ENCODE results near the gene KLHDC7B.
A peak's percentile ranks its signal among the peaks of the same experiment; 100 is the strongest.

The KLHDC7B gene

DNA sequence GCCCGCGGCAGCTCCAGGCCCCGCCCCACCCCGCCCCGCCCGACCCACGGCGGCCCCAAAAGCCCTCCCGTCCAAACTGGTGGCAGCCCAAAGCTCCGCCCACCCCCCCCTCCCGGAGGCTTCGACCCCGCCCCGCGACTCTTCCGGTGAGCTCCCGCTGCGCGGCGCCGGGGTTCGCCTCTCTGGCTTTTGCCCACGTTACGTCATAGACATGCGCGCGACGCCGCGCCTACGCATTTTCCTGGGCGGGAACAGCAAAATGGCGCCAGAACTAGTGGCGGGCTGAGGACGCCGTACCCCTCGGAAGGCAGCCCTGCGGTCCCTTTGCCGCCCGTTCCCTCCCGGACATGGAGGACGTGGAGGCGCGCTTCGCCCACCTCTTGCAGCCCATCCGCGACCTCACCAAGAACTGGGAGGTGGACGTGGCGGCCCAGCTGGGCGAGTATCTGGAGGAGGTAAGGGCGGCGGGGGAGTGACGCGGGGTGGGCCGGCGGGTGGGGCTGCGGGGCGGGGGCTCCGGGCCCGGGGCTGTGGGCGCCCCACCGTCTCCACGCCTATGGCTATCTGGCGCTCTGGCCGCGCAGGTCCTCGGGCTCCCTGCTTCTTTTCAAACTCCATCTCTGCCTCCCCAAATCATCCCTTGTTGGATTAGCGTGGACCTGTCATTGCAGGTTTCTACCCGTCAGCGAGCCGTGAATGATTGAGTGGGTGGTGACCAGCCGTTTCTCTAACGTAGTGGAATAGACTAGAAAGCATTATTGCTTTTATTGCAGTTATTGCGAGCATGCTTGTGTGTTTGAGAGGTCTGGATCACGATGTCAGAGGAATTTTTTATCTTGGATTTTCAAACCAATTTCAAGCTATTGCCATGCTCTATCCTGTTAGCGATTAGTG lies 37.5 kb upstream of the KLHDC7B start, which contains the start of gene NCAPH2:
Gene NCAPH2, plus strand, starts transcription at position 234 of the 894 bp plus-strand sequence. Its CDS starts 114 bp downstream, at position 348.
- peak within 1 kb of the TSS; percentile 85 for H3K27ac ChIP-seq
- TF ChIP-seq ZFX (IDR thresholded peaks at IDR 0.05) (0 out of 2 replicates have a peak, but pooled peaks have one; percentile 16), CTCF (conservative IDR thresholded peaks at IDR 0.05) (no peak)

DNA sequence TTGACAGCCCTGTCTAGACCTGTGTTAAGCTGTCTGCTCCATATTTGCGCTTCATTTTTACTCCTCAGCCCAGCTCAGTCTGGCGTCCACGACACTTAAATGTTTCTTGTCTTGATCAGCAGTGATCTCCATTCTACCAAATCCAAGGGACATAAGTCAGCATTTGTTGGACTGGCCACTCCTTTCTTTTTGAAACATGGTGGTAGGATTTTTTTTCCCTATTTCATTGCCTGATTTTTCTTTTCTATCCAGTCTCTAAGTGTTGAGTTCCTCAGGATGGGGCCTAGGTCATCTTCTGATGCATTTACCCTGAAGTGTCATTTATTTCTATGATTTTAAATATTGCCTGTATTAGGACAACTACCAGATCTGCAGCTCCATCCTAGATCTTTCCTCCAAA lies 36.8 kb upstream of the KLHDC7B start:
- TF ChIP-seq CTCF (conservative IDR thresholded peaks at IDR 0.05), result no peak
- TF ChIP-seq ZFX (IDR thresholded peaks at IDR 0.05), result no peak
- H3K27ac ChIP-seq, result peak overlapping the region; percentile 83; the same call in 1 of the 2 replicates

DNA sequence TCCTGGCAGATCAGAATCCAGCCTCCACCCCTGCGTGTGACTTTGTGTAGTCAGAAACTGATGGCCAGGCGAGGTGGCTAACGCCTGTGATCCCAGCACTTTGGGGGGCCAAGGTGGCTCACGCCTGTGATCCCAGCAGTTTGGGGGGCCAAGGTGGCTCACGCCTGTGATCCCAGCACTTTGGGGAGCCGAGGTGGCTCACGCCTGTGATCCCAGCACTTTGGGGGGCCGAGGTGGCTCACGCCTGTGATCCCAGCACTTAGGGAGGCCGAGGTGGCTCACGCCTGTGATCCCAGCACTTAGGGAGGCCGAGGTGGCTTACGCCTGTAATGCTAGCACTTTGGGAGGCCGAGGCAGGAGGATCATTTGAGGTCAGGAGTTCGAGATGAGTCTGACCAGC lies 32.5 kb upstream of the KLHDC7B start:
- TF ChIP-seq ZFX (IDR thresholded peaks at IDR 0.05) (no peak), CTCF (conservative IDR thresholded peaks at IDR 0.05) (no peak)

GRCh38 chr22:50516068-50516467 lies 29.6 kb upstream of the KLHDC7B start:
- H3K27ac ChIP-seq, result no peak overlapping the region

More for the DNA sequence above, 32.5 kb upstream of the KLHDC7B start:
- H3K27ac ChIP-seq, result no peak overlapping the region

DNA sequence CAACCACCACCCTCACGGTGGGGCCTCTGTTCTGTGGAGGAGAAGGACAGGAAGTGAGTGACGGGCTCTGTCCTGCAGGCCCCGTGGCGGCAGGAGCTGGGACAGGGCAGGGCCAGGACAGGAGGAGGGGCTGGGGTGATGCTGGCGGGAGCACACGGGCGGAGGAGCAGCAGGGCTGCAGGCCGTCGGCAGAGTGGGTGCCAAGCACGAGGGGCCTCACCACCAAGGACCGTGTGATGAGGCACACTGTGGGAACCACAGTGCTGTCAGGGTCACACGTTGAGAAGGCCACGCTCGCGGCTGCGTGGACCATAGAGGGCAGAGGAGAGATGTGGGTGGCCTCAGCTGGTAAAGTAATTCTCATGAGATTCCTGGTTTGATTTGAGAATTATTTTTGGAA lies 28.8 kb upstream of the KLHDC7B start:
- no peak overlapping the region for H3K27ac ChIP-seq
- TF ChIP-seq CTCF (conservative IDR thresholded peaks at IDR 0.05) (no peak), ZFX (IDR thresholded peaks at IDR 0.05) (no peak)

More at GRCh38 chr22:50516068-50516467, 29.6 kb upstream of the KLHDC7B start:
- TF ChIP-seq ZFX (IDR thresholded peaks at IDR 0.05) (no peak), CTCF (conservative IDR thresholded peaks at IDR 0.05) (no peak)

GRCh38 chr22:50517495-50518260 lies 28.0 kb upstream of the KLHDC7B start:
- no peak for TF ChIP-seq CTCF (conservative IDR thresholded peaks at IDR 0.05)
- no peak for TF ChIP-seq ZFX (IDR thresholded peaks at IDR 0.05)
- no peak overlapping the region for H3K27ac ChIP-seq

GRCh38 chr22:50518606-50519005 lies 27.1 kb upstream of the KLHDC7B start:
- no peak for TF ChIP-seq CTCF (conservative IDR thresholded peaks at IDR 0.05)

More at GRCh38 chr22:50518606-50519005, 27.1 kb upstream of the KLHDC7B start:
- H3K27ac ChIP-seq, result no peak overlapping the region

Data from C4-2B (cell line).